PC-9 (cell line): Measurements from ENCODE around the gene BMP5. TPM values are rescaled to one million over a fixed set of nuclear protein-coding genes. Genes with fewer than 3 reads are reported as not detected.

Experiments
- BruUV-seq: library from RNA; stranded (reverse); fragments of 400-500 nt; replicated peaks from 2 replicates; lab custom pipeline; 2021; lab: Mats Ljungman, UMichigan
- CTCF ChIA-PET: fragments of 300-600 bp; sonication (Branson Sonifier 250); formaldehyde crosslinking; loops from one replicate; lab custom pipeline; 2022; ENCODE audit warnings: antibody characterized with exemption; lab: Charles Lee
- POLR2A ChIA-PET: fragments of 300-600 bp; sonication (Branson Sonifier 250); formaldehyde crosslinking; loops from one replicate; lab custom pipeline; 2022; ENCODE audit warnings: antibody characterized with exemption; ENCODE audit not compliant: unreplicated experiment; lab: Charles Lee
- DNase-seq, 2 experiments: peaks; one replicate each; pipeline versions ENCODE4 v3.0.0 to v3.0.0-alpha.2; 2015 to 2022; ENCODE audit warnings: mixed read lengths in 1 of 2
- H2AFZ ChIP-seq: fragments of 200-600 bp; sonication (generic); 2 replicates; pipeline ENCODE4 v1.8.1; 2017; ENCODE audit warnings: antibody characterized with exemption
- H3F3A ChIP-seq: fragments of 200-600 bp; sonication (generic); 2 replicates; pipeline ENCODE4 v1.8.1; 2017; ENCODE audit warnings: antibody characterized with exemption, mild to moderate bottlenecking, low read depth; ENCODE audit not compliant: insufficient read depth
- H3K27ac ChIP-seq: fragments of 200-600 bp; sonication (generic); 2 replicates; pipeline ENCODE4 v1.6.1; 2016; ENCODE audit warnings: mixed run types
- H3K27me3 ChIP-seq: fragments of 200-600 bp; sonication (generic); 2 replicates; pipeline ENCODE4 v1.6.1; 2016; ENCODE audit warnings: low read depth, mixed run types; ENCODE audit not compliant: insufficient read depth
- H3K36me3 ChIP-seq: fragments of 200-600 bp; sonication (generic); 2 replicates; pipeline ENCODE4 v1.6.1; 2016; ENCODE audit warnings: low read depth, mixed run types
- H3K4me1 ChIP-seq: fragments of 200-600 bp; sonication (generic); replicated peaks from 2 replicates; pipeline ENCODE4 v1.6.1; 2016; ENCODE audit warnings: mixed run types; ENCODE audit not compliant: insufficient read depth
- H3K4me2 ChIP-seq: fragments of 200-600 bp; sonication (generic); 2 replicates; pipeline ENCODE4 v1.6.1; 2017; ENCODE audit warnings: mixed run types
- H3K4me3 ChIP-seq: fragments of 200-600 bp; sonication (generic); 2 replicates; pipeline ENCODE4 v1.6.1; 2016; ENCODE audit warnings: mixed run types
- H3K79me2 ChIP-seq: fragments of 200-600 bp; sonication (generic); 2 replicates; pipeline ENCODE4 v1.6.1; 2017; ENCODE audit warnings: low read depth, mixed run types
- H3K9me2 ChIP-seq: fragments of 200-600 bp; sonication (generic); 2 replicates; pipeline ENCODE4 v1.8.1; 2017; ENCODE audit warnings: mild to moderate bottlenecking; ENCODE audit not compliant: insufficient read depth
- H3K9me3 ChIP-seq: fragments of 200-600 bp; sonication (generic); 2 replicates; pipeline ENCODE4 v1.8.1; 2016; ENCODE audit warnings: low read depth; ENCODE audit not compliant: insufficient read depth
- H4K20me1 ChIP-seq: fragments of 200-600 bp; sonication (generic); 2 replicates; pipeline ENCODE4 v1.8.1; 2017; ENCODE audit not compliant: insufficient read depth
- CTCF ChIP-seq: fragments of 200-600 bp; sonication (generic); conservative IDR thresholded peaks from 2 replicates; pipeline ENCODE4 v1.6.1; 2017; ENCODE audit warnings: mixed run types, antibody characterized with exemption, mild to moderate bottlenecking, moderate library complexity
- EZH2 ChIP-seq: fragments of 200-600 bp; sonication (generic); IDR thresholded peaks from 2 replicates; pipeline ENCODE4 v1.8.0; 2017; ENCODE audit warnings: antibody characterized with exemption, low read depth
- intact Hi-C: fragments of 100-400 bp; cut with micrococcal nuclease; formaldehyde crosslinking; loops from one replicate; pipeline ENCODE4 v1.10.0; 2022; ENCODE audit not compliant: unreplicated experiment
- total RNA-seq: library from RNA; stranded (reverse); gene quantifications from 2 replicates; pipeline ENCODE4 v1.2.3, GENCODE V29; 2021

BMP5 gene
- total RNA-seq, 1 experiment from 2014 or later = 0.20 TPM

- CTCF ChIA-PET = no interaction called here
- no peak for DNase-seq
Observed at GRCh38 chr6:55918639-55919038, 43.2 kb upstream of the BMP5 start.

GRCh38 chr6:55917751-55918415, 42.5 kb upstream of the BMP5 start:
- ChIA-PET CTCF (no interaction called here), POLR2A (no interaction called here)
- no peaks in the 10 kb centered on the region for H3K79me2 ChIP-seq
- no peaks in the 10 kb centered on the region for H3K4me1 ChIP-seq
- DNase-seq = no peak
- no peak overlapping the region for H2AFZ ChIP-seq
- H3K36me3 ChIP-seq = no peaks in the 10 kb centered on the region
- no peak for TF ChIP-seq EZH2
- intact Hi-C loops = no loop called here
- no peaks in the 10 kb centered on the region for H3K27me3 ChIP-seq
- no peak overlapping the region for H3K4me2 ChIP-seq
- no TSS peak for BruUV-seq
- no peak overlapping the region for H3K27ac ChIP-seq
- no peak overlapping the region for H3K4me3 ChIP-seq
- H3K9me2 ChIP-seq = no peaks in the 10 kb centered on the region
- no peaks in the 10 kb centered on the region for H3K9me3 ChIP-seq
- no peaks in the 10 kb centered on the region for H4K20me1 ChIP-seq
- H3F3A ChIP-seq = no peaks in the 10 kb centered on the region

More at GRCh38 chr6:55918639-55919038, 43.2 kb upstream of the BMP5 start:
- H3K27ac ChIP-seq = no peak overlapping the region
- no peak overlapping the region for H3K4me2 ChIP-seq
- BruUV-seq = no TSS peak
- no peaks in the 10 kb centered on the region for H4K20me1 ChIP-seq
- no peaks in the 10 kb centered on the region for H3K79me2 ChIP-seq
- POLR2A ChIA-PET = no interaction called here
- H3K36me3 ChIP-seq = no peaks in the 10 kb centered on the region
- H3F3A ChIP-seq = no peaks in the 10 kb centered on the region
- H3K9me2 ChIP-seq = no peaks in the 10 kb centered on the region
- no peaks in the 10 kb centered on the region for H3K27me3 ChIP-seq
- H3K4me1 ChIP-seq = no peaks in the 10 kb centered on the region
- no peaks in the 10 kb centered on the region for H3K9me3 ChIP-seq
- H3K4me3 ChIP-seq = no peak overlapping the region
- intact Hi-C loops = no loop called here
- TF ChIP-seq CTCF (no peak), EZH2 (no peak)
- no peak overlapping the region for H2AFZ ChIP-seq

- 0 out of 2 replicates have a peak overlapping the region, but pooled peaks have one; percentile 33 for H2AFZ ChIP-seq
- no peaks in the 10 kb centered on the region for H3K9me2 ChIP-seq
- no peaks in the 10 kb centered on the region for H3K79me2 ChIP-seq
- H3K4me2 ChIP-seq = no peak overlapping the region
- CTCF ChIA-PET = no interaction called here
- BruUV-seq = no TSS peak
- H3K4me1 ChIP-seq = no peaks in the 10 kb centered on the region
- no peak for TF ChIP-seq CTCF
- no peak for TF ChIP-seq EZH2
- intact Hi-C loops = no loop called here
- no peaks in the 10 kb centered on the region for H3K9me3 ChIP-seq
- POLR2A ChIA-PET = interaction anchor here (0.7 kb wide), 1 partner anchor 455 kb away, joined by 4 read pairs; no protein-coding TSS in a partner anchor
- no peak for DNase-seq
- no peaks in the 10 kb centered on the region for H3K27me3 ChIP-seq
- no peaks in the 10 kb centered on the region for H3F3A ChIP-seq
- no peaks in the 10 kb centered on the region for H4K20me1 ChIP-seq
- H3K4me3 ChIP-seq = no peak overlapping the region
- no peak overlapping the region for H3K27ac ChIP-seq
- H3K36me3 ChIP-seq = no peaks in the 10 kb centered on the region
Observed at GRCh38 chr6:55916188-55916587, 40.8 kb upstream of the BMP5 start.
